ENCODE data around the gene MED13L.

MED13L gene

GRCh38 chr12:116125956-116126566 is 151.4 kb downstream of the MED13L start:
- DNase-seq, result peak; percentile 11 to 27

GRCh38 chr12:116125084-116125483 is 152.4 kb downstream of the MED13L start:
- no peak for DNase-seq

- DNase-seq, result peak; percentile 49 to 73
These were observed 153.8 kb downstream of the MED13L start for GRCh38 chr12:116123451-116124258.

GRCh38 chr12:116122628-116123027 is 154.9 kb downstream of the MED13L start:
- no peak for DNase-seq

GRCh38 chr12:116121453-116121871 is 156.0 kb downstream of the MED13L start:
- no peak for DNase-seq

- no peak for DNase-seq
These were observed 160.7 kb downstream of the MED13L start for GRCh38 chr12:116116650-116117424.

- DNase-seq, result no peak
These were observed 163.9 kb downstream of the MED13L start for GRCh38 chr12:116113398-116114130.

- DNase-seq, result no peak
These were observed 170.6 kb downstream of the MED13L start for GRCh38 chr12:116106870-116107269.

GRCh38 chr12:116104167-116104767 is 173.2 kb downstream of the MED13L start:
- DNase-seq, result no peak

- DNase-seq, result no peak
These were observed 175.5 kb downstream of the MED13L start for GRCh38 chr12:116101991-116102390.

GRCh38 chr12:116099652-116100432 is 177.7 kb downstream of the MED13L start:
- DNase-seq, result no peak

- peak in 1 of 2 donors; percentile 38 for DNase-seq
These were observed 180.6 kb downstream of the MED13L start for GRCh38 chr12:116096874-116097273.

GRCh38 chr12:116094475-116094874 is 183.0 kb downstream of the MED13L start:
- DNase-seq, result no peak

- DNase-seq, result no peak
These were observed 183.6 kb downstream of the MED13L start for GRCh38 chr12:116093915-116094314.

- DNase-seq, result no peak
These were observed 184.7 kb downstream of the MED13L start for GRCh38 chr12:116092776-116093175.

- DNase-seq, result no peak
These were observed 185.3 kb downstream of the MED13L start for GRCh38 chr12:116092162-116092561.

GRCh38 chr12:116091579-116091978 is 185.9 kb downstream of the MED13L start:
- DNase-seq, result no peak

GRCh38 chr12:116090516-116090915 is 187.0 kb downstream of the MED13L start:
- no peak for DNase-seq

- no peak for DNase-seq
These were observed 188.4 kb downstream of the MED13L start for GRCh38 chr12:116089080-116089479.

GRCh38 chr12:116087962-116088361 is 189.5 kb downstream of the MED13L start:
- no peak for DNase-seq

GRCh38 chr12:116087399-116087798 is 190.1 kb downstream of the MED13L start:
- DNase-seq, result peak in 1 of 2 donors; percentile 8
